GM21619 (cell line): Measurements from ENCODE around the gene RMDN2.
"Not testable (repeated sequence)": the region's sequence is repeated elsewhere in the genome, so short reads cannot be mapped to it uniquely, and the experiment has no call there.

Experiments used
- ATAC-seq: cut with Tn5 transposase; IDR thresholded peaks from one replicate; pipeline ENCODE4 v1.9.1; 2021; ENCODE audit not compliant: unreplicated experiment

The RMDN2 gene

GRCh38 chr2:37985333-37985732, 60.2 kb downstream of the RMDN2 start:
- ATAC-seq = no peak

GRCh38 chr2:37987098-37987775, 62.1 kb downstream of the RMDN2 start:
- ATAC-seq = no peak

- ATAC-seq = no peak
Measured at GRCh38 chr2:37992601-37993000, 67.5 kb downstream of the RMDN2 start.

GRCh38 chr2:37993143-37993542, 68.1 kb downstream of the RMDN2 start:
- no peak for ATAC-seq

GRCh38 chr2:37997629-37998028, 72.5 kb downstream of the RMDN2 start:
- ATAC-seq = no peak

GRCh38 chr2:38000485-38001222, 75.6 kb downstream of the RMDN2 start:
- ATAC-seq = no peak

GRCh38 chr2:38010187-38010586, 85.1 kb downstream of the RMDN2 start:
- not testable (repeated sequence) for ATAC-seq

GRCh38 chr2:38010995-38011394, 85.9 kb downstream of the RMDN2 start:
- no peak for ATAC-seq

- no peak for ATAC-seq
Measured at GRCh38 chr2:38013158-38013752, 88.2 kb downstream of the RMDN2 start.

- no peak for ATAC-seq
Measured at GRCh38 chr2:38016219-38016618, 91.1 kb downstream of the RMDN2 start.

- no peak for ATAC-seq
Measured at GRCh38 chr2:38017836-38018235, 92.7 kb downstream of the RMDN2 start.

GRCh38 chr2:38020359-38021069, 95.4 kb downstream of the RMDN2 start:
- ATAC-seq = not testable (repeated sequence)

GRCh38 chr2:38021589-38021988, 96.5 kb downstream of the RMDN2 start:
- ATAC-seq = no peak

- no peak for ATAC-seq
Measured at GRCh38 chr2:38026846-38027245, 101.8 kb downstream of the RMDN2 start.

- no peak for ATAC-seq
Measured at GRCh38 chr2:38028829-38029228, 103.7 kb downstream of the RMDN2 start.

GRCh38 chr2:38029512-38029911, 104.4 kb downstream of the RMDN2 start:
- ATAC-seq = no peak

- no peak for ATAC-seq
Measured at GRCh38 chr2:38030635-38031355, 105.7 kb downstream of the RMDN2 start.

- ATAC-seq = no peak
Measured at GRCh38 chr2:38032946-38033345, 107.9 kb downstream of the RMDN2 start.

GRCh38 chr2:38033646-38034045, 108.6 kb downstream of the RMDN2 start:
- ATAC-seq = no peak

- no peak for ATAC-seq
Measured at GRCh38 chr2:38035968-38036367, 110.9 kb downstream of the RMDN2 start.

GRCh38 chr2:38037325-38037724, 112.2 kb downstream of the RMDN2 start:
- no peak for ATAC-seq
